Measurements from ENCODE around the gene NEU4.

The NEU4 gene

GRCh38 chr2:241853651-241854341 is 44.8 kb downstream of the NEU4 start:
- DNase-seq, result no peak

- no peak for DNase-seq
Observed at GRCh38 chr2:241854342-241855244, 45.6 kb downstream of the NEU4 start.

GRCh38 chr2:241855245-241855887 is 46.4 kb downstream of the NEU4 start:
- no peak for DNase-seq

- DNase-seq, result no peak
Observed at GRCh38 chr2:241855888-241856422, 47.0 kb downstream of the NEU4 start.

- DNase-seq, result no peak
Observed at GRCh38 chr2:241857041-241857541, 48.1 kb downstream of the NEU4 start.

GRCh38 chr2:241857572-241858121 is 48.7 kb downstream of the NEU4 start:
- no peak for DNase-seq

- DNase-seq, result no peak
Observed at GRCh38 chr2:241858206-241859016, 49.4 kb downstream of the NEU4 start, which contains the start of gene PDCD1. Gene PDCD1, minus strand, starts transcription at chr2:241858894. Its CDS starts 56 bp downstream, at chr2:241858838.

- no peak for DNase-seq
Observed at GRCh38 chr2:241859017-241859435, 50.0 kb downstream of the NEU4 start.

GRCh38 chr2:241859436-241860183 is 50.6 kb downstream of the NEU4 start:
- DNase-seq, result no peak

GRCh38 chr2:241860184-241861078 is 51.4 kb downstream of the NEU4 start:
- no peak for DNase-seq

GRCh38 chr2:241861264-241861663 is 52.3 kb downstream of the NEU4 start:
- DNase-seq, result no peak

- no peak for DNase-seq
Observed at GRCh38 chr2:241862093-241862492, 53.1 kb downstream of the NEU4 start.

GRCh38 chr2:241862775-241863535 is 54.0 kb downstream of the NEU4 start:
- no peak for DNase-seq

GRCh38 chr2:241863536-241863954 is 54.6 kb downstream of the NEU4 start:
- no peak for DNase-seq

- DNase-seq, result no peak
Observed at GRCh38 chr2:241864168-241864849, 55.3 kb downstream of the NEU4 start.

GRCh38 chr2:241864850-241865213 is 55.8 kb downstream of the NEU4 start:
- DNase-seq, result no peak

- DNase-seq, result no peak
Observed at GRCh38 chr2:241865416-241865956, 56.5 kb downstream of the NEU4 start.
